H1 (cell line): Measurements from ENCODE around the gene ZNF14. TPM values are rescaled to one million over a fixed set of nuclear protein-coding genes. Genes with fewer than 3 reads are reported as not detected.
A peak's percentile ranks its signal among the peaks of the same experiment; 100 is the strongest.

Source experiments
- CTCF ChIA-PET: fragments of 300-600 bp; sonication (Branson Sonifier 250); formaldehyde crosslinking; loops from one replicate; lab custom pipeline; 2021; ENCODE audit not compliant: partially characterized antibody; lab: Charles Lee
- POLR2A ChIA-PET: fragments of 300-600 bp; sonication (Branson Sonifier 250); formaldehyde crosslinking; loops from one replicate; lab custom pipeline; 2021; ENCODE audit warnings: inconsistent platforms; ENCODE audit not compliant: partially characterized antibody; lab: Charles Lee
- DNase-seq, 2 experiments: peaks; one replicate each; pipeline versions ENCODE4 v3.0.0 to v3.0.0-alpha.2; 2010 to 2022; ENCODE audit warnings: low spot score in 2 of 2, low read depth in 1 of 2, mixed read lengths in 1 of 2
- FAIRE-seq: peaks from 2 replicates; lab custom pipeline; 2011; peaks lifted over from hg19 to GRCh38; lab: Jason Lieb, UNC
- H2AFZ ChIP-seq: 2 replicates; pipeline ENCODE4 v1.8.1; 2012; ENCODE audit warnings: low read length, inconsistent platforms
- H2AK5ac ChIP-seq: 2 replicates; pipeline ENCODE4 v1.6.1; 2013; ENCODE audit warnings: low read depth, low read length
- H2BK120ac ChIP-seq: replicated peaks from 2 replicates; pipeline ENCODE3; 2013; ENCODE audit warnings: low read depth, low read length, inconsistent platforms
- H2BK12ac ChIP-seq: 2 replicates; pipeline ENCODE4 v1.6.1; 2013; ENCODE audit warnings: low read depth, low read length
- H2BK15ac ChIP-seq: 2 replicates; pipeline ENCODE4 v1.6.1; 2013; ENCODE audit warnings: low read length
- H2BK20ac ChIP-seq: 2 replicates; pipeline ENCODE4 v1.6.1; 2013; ENCODE audit warnings: low read length
- H2BK5ac ChIP-seq: 2 replicates; pipeline ENCODE4 v1.6.1; 2013; ENCODE audit warnings: low read depth, low read length
- H3K14ac ChIP-seq: 2 replicates; pipeline ENCODE4 v1.6.1; 2013; ENCODE audit warnings: inconsistent platforms; ENCODE audit not compliant: insufficient read length
- H3K18ac ChIP-seq: 2 replicates; pipeline ENCODE4 v1.6.1; 2013; ENCODE audit warnings: low read length; ENCODE audit errors: extremely low read depth
- H3K23ac ChIP-seq: 2 replicates; pipeline ENCODE4 v1.6.1; 2013; ENCODE audit warnings: inconsistent platforms; ENCODE audit not compliant: insufficient read length
- H3K23me2 ChIP-seq: 2 replicates; pipeline ENCODE4 v1.6.1; 2013; ENCODE audit warnings: low read depth, low read length
- H3K27ac ChIP-seq: 2 replicates; pipeline ENCODE4 v1.6.1; 2011; ENCODE audit warnings: low read depth, low read length, inconsistent platforms
- H3K27me3 ChIP-seq, 4 experiments: replicated peaks in 1 of 4; 1 replicate in 1 of 4; 2 replicates in 3 of 4; pipeline versions ENCODE4 v1.6.1 to v1.8.1; 2011 to 2013; ENCODE audit warnings: low read length in 3 of 4, mild to moderate bottlenecking in 3 of 4, inconsistent platforms in 2 of 4, mixed read lengths in 2 of 4, moderate library complexity in 1 of 4; ENCODE audit not compliant: control insufficient read depth in 3 of 4, insufficient read depth in 3 of 4; ENCODE audit errors: extremely low read depth in 1 of 4
- H3K36me3 ChIP-seq, 4 experiments: 2 replicates each; pipeline versions ENCODE4 v1.6.1 to v1.8.1; 2011 to 2013; ENCODE audit warnings: mild to moderate bottlenecking in 4 of 4, low read length in 3 of 4, moderate library complexity in 2 of 4, control low read depth in 1 of 4, inconsistent platforms in 1 of 4; ENCODE audit not compliant: insufficient read depth in 4 of 4, control insufficient read depth in 2 of 4
- H3K4ac ChIP-seq: replicated peaks from 2 replicates; pipeline ENCODE3; 2013; ENCODE audit warnings: low read length, low read depth, mixed read lengths, inconsistent platforms; ENCODE audit not compliant: insufficient read length
- H3K4me1 ChIP-seq, 4 experiments: replicated peaks in 1 of 4; 1 replicate in 1 of 4; 2 replicates in 3 of 4; pipeline versions ENCODE4 v1.6.1 to v1.8.1; 2011 to 2013; ENCODE audit warnings: low read length in 3 of 4, inconsistent platforms in 2 of 4, mixed read lengths in 1 of 4; ENCODE audit not compliant: insufficient read depth in 4 of 4, control insufficient read depth in 3 of 4
- H3K4me2 ChIP-seq, 2 experiments: 2 replicates each; pipeline versions ENCODE4 v1.6.1 to v1.8.1; 2011 to 2013; ENCODE audit warnings: low read depth in 2 of 2, low read length in 2 of 2, control low read depth in 1 of 2, inconsistent platforms in 1 of 2, mild to moderate bottlenecking in 1 of 2; ENCODE audit not compliant: insufficient read depth in 1 of 2
- H3K4me3 ChIP-seq, 4 experiments: fragments of 200-600, 300-600 bp in 1 of 4; sonication (generic), shearing (Covaris generic), sonication (Bioruptor Twin) in 1 of 4; 2 replicates each; pipeline versions ENCODE4 v1.5.1 to v1.8.1; 2011 to 2016; ENCODE audit warnings: low read length in 4 of 4, low read depth in 3 of 4, control low read depth in 2 of 4, inconsistent platforms in 2 of 4, mild to moderate bottlenecking in 2 of 4, mixed read lengths in 1 of 4, moderate library complexity in 1 of 4; ENCODE audit not compliant: insufficient read depth in 2 of 4; ENCODE audit errors: extremely low read depth in 1 of 4
- H3K56ac ChIP-seq: replicated peaks from 2 replicates; pipeline ENCODE3; 2013; ENCODE audit warnings: low read depth, mild to moderate bottlenecking, mixed read lengths, low read length, inconsistent platforms; ENCODE audit not compliant: insufficient read length
- H3K79me1 ChIP-seq: 2 replicates; pipeline ENCODE4 v1.6.1; 2013; ENCODE audit warnings: low read depth, low read length, control low read depth
- H3K79me2 ChIP-seq, 2 experiments: 2 replicates each; pipeline versions ENCODE4 v1.6.1 to v1.8.1; 2012 to 2013; ENCODE audit warnings: low read length in 2 of 2, mild to moderate bottlenecking in 2 of 2, inconsistent platforms in 1 of 2; ENCODE audit not compliant: insufficient read depth in 2 of 2, control insufficient read depth in 1 of 2
- H3K9ac ChIP-seq, 4 experiments: replicated peaks in 1 of 4; 1 replicate in 1 of 4; 2 replicates in 3 of 4; pipeline versions ENCODE4 v1.6.1 to v1.8.1; 2011 to 2013; ENCODE audit warnings: low read depth in 3 of 4, low read length in 3 of 4, control low read depth in 2 of 4, mild to moderate bottlenecking in 2 of 4, moderate library complexity in 2 of 4, inconsistent platforms in 1 of 4; ENCODE audit errors: extremely low read depth in 1 of 4
- H3K9me3 ChIP-seq, 2 experiments: 2 replicates each; pipeline versions ENCODE4 v1.6.1 to v1.8.1; 2012 to 2013; ENCODE audit warnings: mild to moderate bottlenecking in 2 of 2, moderate library complexity in 2 of 2, control low read depth in 1 of 2, inconsistent platforms in 1 of 2, low read depth in 1 of 2, low read length in 1 of 2, mixed read lengths in 1 of 2; ENCODE audit not compliant: insufficient read depth in 2 of 2
- H4K20me1 ChIP-seq, 2 experiments: replicated peaks in 1 of 2; 2 replicates each; pipeline versions ENCODE3 to v1.8.1; 2011 to 2013; ENCODE audit warnings: inconsistent platforms in 2 of 2, low read length in 2 of 2, mild to moderate bottlenecking in 1 of 2; ENCODE audit not compliant: insufficient read depth in 2 of 2, control insufficient read depth in 1 of 2
- H4K5ac ChIP-seq: 2 replicates; pipeline ENCODE4 v1.6.1; 2013; ENCODE audit warnings: low read length, low read depth, mixed read lengths, inconsistent platforms; ENCODE audit not compliant: insufficient read length
- H4K8ac ChIP-seq: 2 replicates; pipeline ENCODE4 v1.8.0; 2013; ENCODE audit warnings: mild to moderate bottlenecking, moderate library complexity, low read length, inconsistent platforms; ENCODE audit not compliant: insufficient read depth; ENCODE audit errors: extremely low read depth
- H4K91ac ChIP-seq: replicated peaks from 2 replicates; pipeline ENCODE3; 2013; ENCODE audit warnings: low read length, mixed read lengths, inconsistent platforms; ENCODE audit not compliant: insufficient read length
- CTCF ChIP-seq, 3 experiments: IDR thresholded peaks; 1 replicate in 2 of 3; 2 replicates in 1 of 3; pipeline versions ENCODE4 v1.5.1 to v1.6.1; 2011; ENCODE audit warnings: low read length in 3 of 3, mild to moderate bottlenecking in 3 of 3, inconsistent platforms in 2 of 3, low read depth in 1 of 3, moderate library complexity in 1 of 3; ENCODE audit not compliant: insufficient read depth in 1 of 3; ENCODE audit errors: control extremely low read depth in 1 of 3
- RAD21 ChIP-seq, 2 experiments: IDR thresholded peaks in 1 of 2; conservative IDR thresholded peaks in 1 of 2; 2 replicates each; pipeline ENCODE4 v1.6.1; 2011; ENCODE audit warnings: low read depth in 2 of 2, low read length in 2 of 2, improper control_type of control experiment in 1 of 2, inconsistent platforms in 1 of 2, mild to moderate bottlenecking in 1 of 2, moderate library complexity in 1 of 2
- ZNF274 ChIP-seq: IDR thresholded peaks from 2 replicates; pipeline ENCODE4 v1.7.0; 2012; ENCODE audit warnings: low read length, borderline replicate concordance; ENCODE audit errors: extremely low read depth
- WGBS, 2 experiments: shearing (Covaris generic) in 1 of 2; methylation state at CpG; one replicate each; pipeline versions ENCODE4 v1.1.6 to v1.1.7; 2013 to 2015; ENCODE audit warnings: low lambda C conversion rate in 2 of 2, mixed read lengths in 2 of 2, inconsistent platforms in 1 of 2, low coverage in 1 of 2, missing lambda C conversion rate in 1 of 2; ENCODE audit not compliant: insufficient replicate concordance in 2 of 2, insufficient coverage in 1 of 2, insufficient read length in 1 of 2; ENCODE audit errors: extremely low coverage in 1 of 2, missing lambda C conversion rate in 1 of 2; 5-methylcytosine and 5-hydroxymethylcytosine counted together
- polyA plus RNA-seq, 7 experiments: library from polyadenylated mRNA; depleted of rRNA in 3 of 7; stranded (reverse) in 5 of 7; unstranded in 2 of 7; fragments of >200 nt in 5 of 7; fragments of 200-250 nt in 2 of 7; gene quantifications; 1 replicate in 5 of 7; 2 replicates in 1 of 7; 4 replicates in 1 of 7; pipeline versions ENCODE4 v1.2.1 to v1.2.3, GENCODE V29; 2011 to 2013; ENCODE audit warnings: missing spikeins in 2 of 7, mixed read lengths in 2 of 7
- total RNA-seq: library from RNA; stranded (reverse); fragmentation: NEBNext Ultra II Directional; extraction: Animal tissue kit (Norgen Biotek cat#: 25700); gene quantifications from 2 replicates; pipeline ENCODE4 v1.2.1, GENCODE V29; 2021

The ZNF14 gene
- total and polyA plus RNA-seq, 2 of the 8 experiments (the other 6 are each of a cell fraction or from before 2014, with no cell fraction given), result 1.00 to 7.4 TPM

- Histone ChIP-seq H2AFZ (no peak overlapping the region), H4K20me1 (no peaks in the 10 kb centered on the region), H4K91ac (no peak overlapping the region), H3K14ac (no peak overlapping the region), H3K23me2 (no peaks in the 10 kb centered on the region), H2BK12ac (no peak overlapping the region), H4K8ac (no peak overlapping the region), H3K4me3 (no peak overlapping the region), H3K18ac (no peak overlapping the region), H3K9ac (no peak overlapping the region), H3K79me2 (no peaks in the 10 kb centered on the region), H3K4me2 (no peak overlapping the region), H2AK5ac (no peak overlapping the region), H2BK15ac (no peak overlapping the region; the same call in 1 of the 2 replicates), H3K4me1 (no peaks in the 10 kb centered on the region), H3K23ac (no peak overlapping the region), H3K9me3 (no peaks in the 10 kb centered on the region; a peak in 1 of 4 replicates), H2BK5ac (no peak overlapping the region; the same call in 1 of the 2 replicates), H3K27me3 (no peaks in the 10 kb centered on the region; a peak in 1 of 7 replicates), H2BK20ac (no peak overlapping the region), H3K27ac (no peak overlapping the region), H3K56ac (peak overlapping the region; percentile 2), H4K5ac (no peak overlapping the region), H3K4ac (no peak overlapping the region), H2BK120ac (no peak overlapping the region), H3K79me1 (no peaks in the 10 kb centered on the region), H3K36me3 (no peaks in the 10 kb centered on the region)
- WGBS, 2 experiments, result 90% methylated on average over 4 of the region's 4 CpGs; no CpG with 5 or more reads in 1 of the 2 experiments
- CTCF ChIA-PET, result interaction anchor here (1.4 kb wide), 1 partner anchor 17 kb away, joined by 4 read pairs; no protein-coding TSS in a partner anchor
- FAIRE-seq, result no peak
- TF ChIP-seq CTCF (IDR thresholded peaks at IDR 0.05; ENCODE audit: control extremely low read depth in 1 of 3, insufficient read depth in 1 of 3, low read depth in 1 of 3, low read length in 3 of 3) (peak in 2 of 3 experiments; percentile 28 to 30; a peak in 1 of 4 replicates), ZNF274 (no peak), RAD21 (IDR thresholded peaks at IDR 0.05 in 1 of 2, conservative IDR thresholded peaks at IDR 0.05 in 1 of 2; ENCODE audit: low read depth in 2 of 2, low read length in 2 of 2) (peak in 1 of 2 experiments; percentile 6; a peak in 2 of 4 replicates)
- DNase-seq, result no peak
- POLR2A ChIA-PET, result interaction anchor here (1.4 to 1.5 kb wide), 3 partner anchors 33 to 143 kb away, joined by 4 to 7 read pairs (median 5); partner anchors contain the start of genes ZNF253 and ZNF93
These were observed 25.3 kb upstream of the ZNF14 start for GRCh38 chr19:19758164-19758563.
